Left colon (tissue), 2 donors: ENCODE measurements around the gene IL20. TPM values are rescaled to one million over a fixed set of nuclear protein-coding genes. Genes with fewer than 3 reads are reported as not detected.

Experiments used
- ATAC-seq: fragments of 200-7000 bp; cut with Tn5 transposase; one replicate; pipeline ENCODE4 v1.9.1; 2020; ENCODE audit warnings: mild to moderate bottlenecking, moderate library complexity
- DNase-seq, 2 donors: peaks; one replicate each; pipeline ENCODE4 v3.0.0-alpha.2; 2020
- intact Hi-C, 2 donors: fragments of 100-400 bp; cut with DNase I in 1 of 2; cut with micrococcal nuclease in 1 of 2; formaldehyde crosslinking; loops; one replicate each; pipeline versions ENCODE4 v1.11.2 to v1.14.0; 2022; cut with DNase I, micrococcal nuclease
- long read RNA-seq: library from polyadenylated mRNA; unstranded; transcript quantifications from one replicate; pipeline ENCODE4 v2.0.0, GENCODE V29; 2021
- total RNA-seq, 2 donors: library from RNA; stranded (reverse); fragmentation: NEBNext Ultra II Directional; extraction: Animal tissue kit (Norgen Biotek cat#: 25700); gene quantifications; one replicate each; pipeline ENCODE4 v1.2.1, GENCODE V29; 2021
- donor health status: DM: no; HTN: no; CAD: no.
- donor health status: DM: yes; HTN: yes; CAD: no.

IL20 gene
- not detected for total RNA-seq
- long read RNA-seq = 0 reads

GRCh38 chr1:206864939-206865671 is at the start of gene IL20:
TSS of gene IL20 (plus strand) at chr1:206865623. CDS start at chr1:206865853, 230 bp downstream.
- peak; percentile 77 for ATAC-seq
- peak; percentile 67 to 84 for DNase-seq
- intact Hi-C loops = no loop called here

GRCh38 chr1:206816390-206817287 is 48.8 kb upstream of the IL20 start:
- no peak for ATAC-seq
- intact Hi-C loops = no loop called here
- DNase-seq = no peak

- DNase-seq (no peak), ATAC-seq (no peak)
- intact Hi-C loops = no loop called here
Observed at GRCh38 chr1:206821493-206821892, 43.9 kb upstream of the IL20 start.

- no peak for ATAC-seq
- intact Hi-C loops = no loop called here
- DNase-seq = no peak
Observed at GRCh38 chr1:206823727-206824126, 41.7 kb upstream of the IL20 start.

GRCh38 chr1:206824331-206824730 is 41.1 kb upstream of the IL20 start:
- intact Hi-C loops = no loop called here
- no peak for DNase-seq
- ATAC-seq = no peak

GRCh38 chr1:206826394-206826793 is 39.0 kb upstream of the IL20 start:
- intact Hi-C loops = no loop called here
- DNase-seq = no peak

GRCh38 chr1:206828061-206828460 is 37.4 kb upstream of the IL20 start:
- DNase-seq (no peak), ATAC-seq (no peak)
- intact Hi-C loops = no loop called here

More at GRCh38 chr1:206826394-206826793, 39.0 kb upstream of the IL20 start:
- ATAC-seq = no peak

GRCh38 chr1:206828765-206829164 is 36.7 kb upstream of the IL20 start:
- DNase-seq (no peak), ATAC-seq (no peak)
- intact Hi-C loops = no loop called here

- ATAC-seq (no peak), DNase-seq (no peak)
- intact Hi-C loops = no loop called here
Observed at GRCh38 chr1:206829282-206829681, 36.1 kb upstream of the IL20 start.

- DNase-seq (peak in 1 of 2 donors; percentile 12), ATAC-seq (peak; percentile 61)
- intact Hi-C loops = no loop called here
Observed at GRCh38 chr1:206829875-206830274, 35.5 kb upstream of the IL20 start.

- ATAC-seq (no peak), DNase-seq (no peak)
- intact Hi-C loops = no loop called here
Observed at GRCh38 chr1:206831650-206832049, 33.8 kb upstream of the IL20 start.

GRCh38 chr1:206832352-206832880 is 33.0 kb upstream of the IL20 start:
- ATAC-seq = no peak
- intact Hi-C loops = no loop called here
- DNase-seq = no peak

- intact Hi-C loops = no loop called here
- ATAC-seq = peak; percentile 70
- no peak for DNase-seq
Observed at GRCh38 chr1:206833106-206833680, 32.2 kb upstream of the IL20 start.

GRCh38 chr1:206833801-206834200 is 31.6 kb upstream of the IL20 start:
- DNase-seq (peak; percentile 57 to 59), ATAC-seq (peak; percentile 91)

GRCh38 chr1:206834217-206834616 is 31.2 kb upstream of the IL20 start:
- intact Hi-C loops = no loop called here
- no peak for DNase-seq
- no peak for ATAC-seq

More at GRCh38 chr1:206833801-206834200, 31.6 kb upstream of the IL20 start:
- intact Hi-C loops = no loop called here

GRCh38 chr1:206834711-206835110 is 30.7 kb upstream of the IL20 start:
- intact Hi-C loops = no loop called here
- ATAC-seq = no peak
- no peak for DNase-seq

- DNase-seq (no peak), ATAC-seq (no peak)
- intact Hi-C loops = no loop called here
Observed at GRCh38 chr1:206835186-206835585, 30.2 kb upstream of the IL20 start.

GRCh38 chr1:206836111-206836510 is 29.3 kb upstream of the IL20 start:
- intact Hi-C loops = no loop called here
- DNase-seq (no peak), ATAC-seq (no peak)

GRCh38 chr1:206839006-206839560 is 26.3 kb upstream of the IL20 start:
- intact Hi-C loops = no loop called here
- DNase-seq (no peak), ATAC-seq (no peak)
